GM12878 (cell line): ENCODE measurements around the gene PLA2G1B. TPM values are rescaled to one million over a fixed set of nuclear protein-coding genes. Genes with fewer than 3 reads are reported as not detected.

Source experiments
- ATAC-seq: fragments of 200-7000 bp; cut with Tn5 transposase; 3 replicates; pipeline ENCODE4 v1.9.1; 2020; ENCODE audit warnings: mild to moderate bottlenecking, moderate library complexity
- Bru-seq: library from RNA; stranded (reverse); fragments of 400-500 nt; gene quantifications from one replicate; lab custom pipeline; 2021; lab: Mats Ljungman, UMichigan
- BruChase-seq, 2 experiments: library from RNA; stranded (reverse); fragments of 400-500 nt; gene quantifications; one replicate each; lab custom pipeline; 2021; lab: Mats Ljungman, UMichigan
- BruUV-seq: library from RNA; stranded (reverse); fragments of 400-500 nt; replicated peaks from 2 replicates; lab custom pipeline; 2021; lab: Mats Ljungman, UMichigan
- CTCF ChIA-PET: fragments of 300-600 bp; sonication (Branson Sonifier 250); formaldehyde crosslinking; extraction: SDS; loops from one replicate; lab custom pipeline; 2021; ENCODE audit warnings: inconsistent platforms; lab: Yijun Ruan, JAX
- POLR2A ChIA-PET: fragments of 350-600 bp; formaldehyde crosslinking; extraction: SDS; loops from one replicate; lab custom pipeline; 2021; ENCODE audit warnings: inconsistent platforms; lab: Charles Lee
- RAD21 ChIA-PET: fragments of 300-600 bp; sonication (Branson Sonifier 250); formaldehyde crosslinking; loops from one replicate; lab custom pipeline; 2023; ENCODE audit warnings: antibody characterized with exemption; ENCODE audit not compliant: unreplicated experiment; lab: Charles Lee
- SMC1A ChIA-PET: fragments of 300-600 bp; sonication (Branson Sonifier 250); formaldehyde crosslinking; loops from one replicate; lab custom pipeline; 2023; ENCODE audit not compliant: unreplicated experiment, uncharacterized antibody; lab: Charles Lee
- DNase-seq: peaks from one replicate; pipeline ENCODE4 v3.0.0-alpha.2; 2011; ENCODE audit warnings: low read depth, low spot score
- FAIRE-seq: peaks from 3 replicates; lab custom pipeline; 2011; peaks lifted over from hg19 to GRCh38; lab: Jason Lieb, UNC
- H2AFZ ChIP-seq: 2 replicates; pipeline ENCODE4 v1.6.0; 2011; ENCODE audit warnings: low read depth, low read length, control low read depth; ENCODE audit not compliant: control insufficient read depth
- H3K27ac ChIP-seq: 2 replicates; pipeline ENCODE4 v1.5.1; 2011; ENCODE audit warnings: control low read depth; ENCODE audit not compliant: control insufficient read depth, insufficient read depth
- H3K27me3 ChIP-seq, 2 experiments: replicated peaks in 1 of 2; 2 replicates each; pipeline versions ENCODE4 v1.6.0 to v1.6.1; 2011; ENCODE audit warnings: low read length in 1 of 2; ENCODE audit not compliant: control insufficient read depth in 2 of 2, insufficient read depth in 2 of 2
- H3K36me3 ChIP-seq, 2 experiments: 2 replicates each; pipeline ENCODE4 v1.5.1; 2011; ENCODE audit warnings: low read length in 1 of 2; ENCODE audit not compliant: control insufficient read depth in 2 of 2, insufficient read depth in 2 of 2
- H3K4me1 ChIP-seq: 2 replicates; pipeline ENCODE4 v1.6.1; 2011; ENCODE audit warnings: mild to moderate bottlenecking, low read length, moderate library complexity, mixed read lengths; ENCODE audit not compliant: control insufficient read depth, insufficient read depth
- H3K4me2 ChIP-seq: 2 replicates; pipeline ENCODE4 v1.6.0; 2011; ENCODE audit warnings: control low read depth; ENCODE audit not compliant: control insufficient read depth, insufficient read depth
- H3K4me3 ChIP-seq: fragments of 200-600 bp; sonication (generic); 2 replicates; pipeline ENCODE4 v1.5.1; 2016
- H3K79me2 ChIP-seq: 2 replicates; pipeline ENCODE4 v1.6.0; 2011; ENCODE audit warnings: low read length; ENCODE audit not compliant: control insufficient read depth, insufficient read depth
- H3K9ac ChIP-seq: 2 replicates; pipeline ENCODE4 v1.8.0; 2011; ENCODE audit warnings: low read length, control low read depth, mixed read lengths; ENCODE audit not compliant: control insufficient read depth, insufficient read depth
- H3K9me3 ChIP-seq: replicated peaks from 3 replicates; pipeline ENCODE4 v1.5.1; 2011; ENCODE audit warnings: mild to moderate bottlenecking, low read length; ENCODE audit not compliant: control insufficient read depth, insufficient read depth
- H4K20me1 ChIP-seq: 2 replicates; pipeline ENCODE4 v1.6.0; 2011; ENCODE audit not compliant: control insufficient read depth, insufficient read depth
- ATF3 ChIP-seq: IDR thresholded peaks from 2 replicates; pipeline ENCODE4 v1.6.1; 2011; ENCODE audit warnings: low read depth, mild to moderate bottlenecking, low read length, moderate library complexity, borderline replicate concordance; ENCODE audit errors: extremely low read depth
- GATAD2B ChIP-seq: fragments of 450-650 bp; conservative IDR thresholded peaks from 2 replicates; pipeline ENCODE4 v1.6.1; 2017; ENCODE audit warnings: low read depth, mild to moderate bottlenecking, moderate library complexity
- SMAD5 ChIP-seq: IDR thresholded peaks from 2 replicates; pipeline ENCODE4 v1.6.1; 2016; ENCODE audit warnings: antibody characterized with exemption, low read depth
- WGBS: methylation state at CpG from one replicate; pipeline ENCODE4 v1.1.6; 2016; ENCODE audit warnings: low lambda C conversion rate; ENCODE audit not compliant: insufficient replicate concordance, insufficient coverage; ENCODE audit errors: missing lambda C conversion rate; 5-methylcytosine and 5-hydroxymethylcytosine counted together
- in situ Hi-C: fragments of 300-500 bp; cut with MboI; formaldehyde crosslinking; loops from 9 replicates; pipeline ENCODE4 v1.14.3; 2018; ENCODE audit warnings: mixed read lengths
- intact Hi-C: fragments of 100-400 bp; cut with micrococcal nuclease; formaldehyde crosslinking; loops from one replicate; pipeline ENCODE4 v1.14.2; 2022; ENCODE audit not compliant: unreplicated experiment
- long read RNA-seq, 2 experiments: library from polyadenylated mRNA; unstranded; transcript quantifications; one replicate each; pipeline ENCODE4 v2.0.0, GENCODE V29; 2019 to 2020
- polyA minus RNA-seq, 3 experiments: library from RNA; depleted of rRNA, polyadenylated mRNA; stranded (reverse); fragments of >200 nt; gene quantifications; 2 replicates each; pipeline ENCODE4 v1.2.3, GENCODE V29; 2011
- polyA plus RNA-seq, 11 experiments: library from polyadenylated mRNA; depleted of rRNA in 4 of 11; unstranded in 6 of 11; stranded (reverse) in 5 of 11; fragments of >200 nt; fragmentation: Nextera tagmentation in 4 of 11; fragmentation: Illumina TruSeq in 1 of 11; extraction: Ambion mirVana in 4 of 11; extraction: Trizol in 1 of 11; gene quantifications; 1 replicate in 1 of 11; 2 replicates in 10 of 11; pipeline versions ENCODE4 v1.2.1 to v1.2.3, GENCODE V29; 2011 to 2016; ENCODE audit warnings: inconsistent platforms in 2 of 11, missing spikeins in 2 of 11, low read depth in 1 of 11
- total RNA-seq, 4 experiments: library from RNA; depleted of rRNA in 3 of 4; stranded (reverse); fragments of >200 nt in 3 of 4; fragmentation: Illumina TruSeq in 1 of 4; extraction: Trizol in 1 of 4; gene quantifications; 2 replicates each; pipeline versions ENCODE4 v1.2.1 to v1.2.3, GENCODE V29; 2013 to 2021
- TF ChIP-seq, protein P1 (sequence below): fragments of 450-650 bp; IDR thresholded peaks from 2 replicates; pipeline ENCODE4 v1.6.1; 2016; ENCODE audit warnings: mild to moderate bottlenecking

The PLA2G1B gene
- total RNA-seq (2013; cell fraction: nucleolus; rRNA removed) = not detected in 2 replicates
- not detected in 2 replicates for total RNA-seq (2014; rRNA removed)
- not detected in 2 replicates for total RNA-seq (2014; rRNA removed; fragmentation: Illumina TruSeq; extraction: Trizol)
- 2.5 TPM in 1 of 2 replicates, not detected in the other for total RNA-seq (2021)
- not detected for polyA plus RNA-seq (2011; ENCODE audit: low read depth)
- polyA plus RNA-seq (2011; rRNA removed) = not detected in 2 replicates
- polyA plus RNA-seq (2011; cell fraction: cytosol; rRNA removed) = not detected in 2 replicates
- polyA plus RNA-seq (2011; cell fraction: nucleus; rRNA removed) = not detected in 2 replicates
- polyA plus RNA-seq (2012) = not detected in 2 replicates
- not detected in 2 replicates for polyA plus RNA-seq (2014; fragmentation: Illumina TruSeq; extraction: Trizol)
- not detected for polyA plus RNA-seq (2014; fragmentation: Nextera tagmentation; extraction: Ambion mirVana)
- not detected in 2 replicates for polyA plus RNA-seq (2014; rRNA removed)
- not detected for polyA plus RNA-seq (2016; fragmentation: Nextera tagmentation; extraction: Ambion mirVana)
- polyA minus RNA-seq (2011; rRNA and poly(A)+ RNA removed) = not detected in 2 replicates
- not detected in 2 replicates for polyA minus RNA-seq (2011; cell fraction: cytosol; rRNA and poly(A)+ RNA removed)
- not detected in 2 replicates for polyA minus RNA-seq (2011; cell fraction: nucleus; rRNA and poly(A)+ RNA removed)
- not detected for Bru-seq, nascent RNA
- BruChase-seq, experiment 1, labeled RNA remaining after a 6-hour chase = not detected
- not detected for BruChase-seq, experiment 2, labeled RNA remaining after a 2-hour chase
- long read RNA-seq, experiment 1 = 0 reads
- long read RNA-seq, experiment 2 = 0 reads

DNA sequence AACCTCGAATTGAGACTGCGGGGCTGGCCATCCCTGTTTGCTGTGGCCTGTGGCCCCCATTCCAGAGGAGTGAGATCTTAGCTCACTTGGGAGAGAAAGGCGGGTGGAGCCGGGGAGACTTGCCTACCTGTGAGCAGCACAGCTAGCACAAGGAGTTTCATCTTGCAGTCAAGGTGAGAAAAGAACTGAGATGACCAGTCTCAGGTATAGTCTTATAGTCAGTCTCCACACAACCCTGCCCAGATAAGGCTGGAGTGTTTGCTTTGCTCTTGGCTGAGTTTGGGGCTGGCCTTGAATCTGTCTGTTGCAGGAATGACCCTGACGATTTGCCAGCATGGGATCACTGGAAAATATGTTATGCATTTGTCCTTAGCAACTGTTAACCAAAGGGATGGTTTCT lies at the start of gene PLA2G1B:
PLA2G1B (minus strand) TSS at position 187 of the 400 bp plus-strand sequence; CDS start at position 161, 26 bp downstream.
- POLR2A ChIA-PET = no interaction called here
- CTCF ChIA-PET = interaction anchor here (0.5 to 1.9 kb wide), 9 partner anchors 11 to 836 kb away, joined by 3 to 11 read pairs (median 4); no protein-coding TSS in a partner anchor
- H3K79me2 ChIP-seq = no peaks in the 10 kb centered on the region
- in situ Hi-C loops (loop anchor here (10.0 kb wide), 1 partner anchor 107 kb away; the partner anchor contains the start of gene COX6A1), intact Hi-C loops (no loop called here)
- WGBS = 50% methylated on average over 5 of the region's 5 CpGs
- SMC1A ChIA-PET = interaction anchor here (0.6 to 2.6 kb wide), 2 partner anchors 127 to 254 kb away, joined by 3 to 8 read pairs; partner anchors contain the start of genes POP5 and RPLP0
- H3K4me1 ChIP-seq = no peaks in the 10 kb centered on the region
- no peak within 1 kb of the TSS for H3K9ac ChIP-seq
- RAD21 ChIA-PET = interaction anchor here (1.5 kb wide), 1 partner anchor 29 kb away, joined by 3 read pairs; no protein-coding TSS in a partner anchor
- ATAC-seq = no peak
- no peak within 1 kb of the TSS for H3K4me2 ChIP-seq
- no peaks in the 10 kb centered on the region for H3K36me3 ChIP-seq
- H4K20me1 ChIP-seq = no peaks in the 10 kb centered on the region
- H3K27ac ChIP-seq = no peak within 1 kb of the TSS
- TF ChIP-seq ATF3 (no peak), SMAD5 (no peak), GATAD2B (no peak)
- TF ChIP-seq, protein P1, sequence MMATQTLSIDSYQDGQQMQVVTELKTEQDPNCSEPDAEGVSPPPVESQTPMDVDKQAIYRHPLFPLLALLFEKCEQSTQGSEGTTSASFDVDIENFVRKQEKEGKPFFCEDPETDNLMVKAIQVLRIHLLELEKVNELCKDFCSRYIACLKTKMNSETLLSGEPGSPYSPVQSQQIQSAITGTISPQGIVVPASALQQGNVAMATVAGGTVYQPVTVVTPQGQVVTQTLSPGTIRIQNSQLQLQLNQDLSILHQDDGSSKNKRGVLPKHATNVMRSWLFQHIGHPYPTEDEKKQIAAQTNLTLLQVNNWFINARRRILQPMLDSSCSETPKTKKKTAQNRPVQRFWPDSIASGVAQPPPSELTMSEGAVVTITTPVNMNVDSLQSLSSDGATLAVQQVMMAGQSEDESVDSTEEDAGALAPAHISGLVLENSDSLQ = no peak
- no peaks in the 10 kb centered on the region for H3K9me3 ChIP-seq
- no peak within 1 kb of the TSS for H3K4me3 ChIP-seq
- DNase-seq = no peak
- no peaks in the 10 kb centered on the region for H3K27me3 ChIP-seq
- no peak within 1 kb of the TSS for H2AFZ ChIP-seq
- no peak for FAIRE-seq
- BruUV-seq = no TSS peak
